ENCODE results near the gene UBA52. TPM values are rescaled to one million over a fixed set of nuclear protein-coding genes. Genes with fewer than 3 reads are reported as not detected.
A peak's percentile ranks its signal among the peaks of the same experiment; 100 is the strongest.

Gene UBA52
- total RNA-seq, 1 donor = 1,795 TPM

DNA sequence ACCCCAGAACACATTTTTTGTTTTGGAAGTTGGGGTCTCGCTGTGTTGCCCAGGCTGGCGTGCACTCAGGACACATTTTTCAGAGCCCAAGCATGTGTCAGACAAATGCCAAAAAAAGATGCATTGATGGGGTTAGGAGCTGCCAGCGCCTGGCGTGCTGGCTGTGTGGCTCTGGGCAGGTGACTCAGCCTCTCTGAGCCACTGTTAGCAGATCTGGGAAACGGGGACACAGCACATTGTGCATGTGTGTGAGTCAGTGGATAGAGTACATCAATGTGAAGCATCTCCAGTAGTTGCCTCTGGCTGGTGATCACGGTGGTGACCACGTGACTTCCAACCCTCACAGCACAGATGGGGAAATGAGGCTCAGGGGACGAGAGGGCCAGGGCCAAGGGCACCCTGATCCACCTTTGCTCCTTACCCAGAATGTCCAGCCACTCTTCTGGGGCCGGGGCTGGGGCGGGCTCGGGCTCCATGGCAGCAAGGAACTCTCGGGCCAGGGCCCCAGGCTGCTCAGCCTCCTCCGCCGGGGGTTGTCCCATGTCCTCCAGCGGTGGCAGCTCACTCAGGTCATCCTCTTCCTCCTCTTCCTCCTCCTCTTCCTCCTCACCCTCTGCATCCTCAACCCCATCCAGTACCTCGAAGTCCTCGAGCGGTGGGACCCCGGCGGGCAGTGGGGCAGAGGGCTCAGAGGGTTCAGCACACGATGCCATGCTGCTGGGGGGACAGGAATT is 30.2 kb upstream of the UBA52 start:
- Histone ChIP-seq H3K27me3 (ENCODE audit: insufficient read depth, low read length) (no peaks in the 10 kb centered on the region), H3K4me3 (ENCODE audit: low read length) (no peak overlapping the region), H3K9me3 (ENCODE audit: low read depth, low read length) (no peaks in the 10 kb centered on the region), H3K4me1 (ENCODE audit: insufficient read depth, low read length) (peaks cover 25% of the 10 kb centered on the region)

DNA sequence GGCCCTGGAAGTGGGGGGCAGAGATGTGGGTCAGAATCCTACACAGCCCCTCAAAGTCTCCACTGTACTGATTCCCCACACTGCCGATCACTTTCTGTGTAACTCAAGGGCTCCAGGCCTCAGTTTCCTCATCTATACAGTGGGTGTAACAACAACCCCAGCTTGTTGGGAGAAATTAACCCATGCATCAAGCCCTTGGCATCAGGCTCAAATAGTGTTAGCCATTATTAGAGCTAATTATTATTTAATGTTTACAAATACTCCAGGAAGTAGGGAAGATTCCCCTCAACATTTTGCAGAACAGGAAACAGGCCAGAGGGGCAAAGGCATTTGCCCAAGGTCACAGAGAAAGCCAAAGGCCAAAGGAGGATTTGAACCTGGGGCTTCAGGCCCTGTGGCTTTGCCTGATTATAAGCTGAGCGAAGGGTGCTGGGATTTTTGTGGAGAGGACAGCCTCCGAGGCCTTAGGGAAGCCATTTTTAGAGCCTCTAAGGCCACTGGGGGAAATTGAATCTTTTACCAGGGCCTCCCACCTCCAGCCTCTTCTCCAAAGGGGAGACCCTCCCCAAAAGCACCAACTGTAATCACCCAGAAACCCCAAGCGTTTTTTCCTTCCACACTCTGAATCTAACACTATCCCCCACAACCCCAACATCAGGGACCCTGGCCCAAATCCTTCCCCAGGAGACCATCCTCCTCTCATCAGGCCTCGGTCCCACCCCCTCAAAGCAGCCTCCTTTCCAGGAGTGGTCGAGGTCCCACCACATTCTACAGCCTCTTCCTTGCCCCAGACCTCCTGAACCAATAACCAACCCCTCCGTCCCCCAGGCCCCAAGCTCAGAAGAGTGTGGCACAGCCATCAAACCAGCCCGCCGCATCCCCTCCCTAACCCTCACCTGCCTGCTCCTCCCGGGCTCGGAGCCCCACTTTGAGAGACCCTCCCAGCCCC is 29.4 kb upstream of the UBA52 start:
- peaks cover 25% of the 10 kb centered on the region for H3K4me1 ChIP-seq (ENCODE audit: insufficient read depth, low read length)
- peak overlapping the region; percentile 32 for H3K4me3 ChIP-seq (ENCODE audit: low read length)
- H3K27me3 ChIP-seq (ENCODE audit: insufficient read depth, low read length) = no peaks in the 10 kb centered on the region
- no peaks in the 10 kb centered on the region for H3K9me3 ChIP-seq (ENCODE audit: low read depth, low read length)

DNA sequence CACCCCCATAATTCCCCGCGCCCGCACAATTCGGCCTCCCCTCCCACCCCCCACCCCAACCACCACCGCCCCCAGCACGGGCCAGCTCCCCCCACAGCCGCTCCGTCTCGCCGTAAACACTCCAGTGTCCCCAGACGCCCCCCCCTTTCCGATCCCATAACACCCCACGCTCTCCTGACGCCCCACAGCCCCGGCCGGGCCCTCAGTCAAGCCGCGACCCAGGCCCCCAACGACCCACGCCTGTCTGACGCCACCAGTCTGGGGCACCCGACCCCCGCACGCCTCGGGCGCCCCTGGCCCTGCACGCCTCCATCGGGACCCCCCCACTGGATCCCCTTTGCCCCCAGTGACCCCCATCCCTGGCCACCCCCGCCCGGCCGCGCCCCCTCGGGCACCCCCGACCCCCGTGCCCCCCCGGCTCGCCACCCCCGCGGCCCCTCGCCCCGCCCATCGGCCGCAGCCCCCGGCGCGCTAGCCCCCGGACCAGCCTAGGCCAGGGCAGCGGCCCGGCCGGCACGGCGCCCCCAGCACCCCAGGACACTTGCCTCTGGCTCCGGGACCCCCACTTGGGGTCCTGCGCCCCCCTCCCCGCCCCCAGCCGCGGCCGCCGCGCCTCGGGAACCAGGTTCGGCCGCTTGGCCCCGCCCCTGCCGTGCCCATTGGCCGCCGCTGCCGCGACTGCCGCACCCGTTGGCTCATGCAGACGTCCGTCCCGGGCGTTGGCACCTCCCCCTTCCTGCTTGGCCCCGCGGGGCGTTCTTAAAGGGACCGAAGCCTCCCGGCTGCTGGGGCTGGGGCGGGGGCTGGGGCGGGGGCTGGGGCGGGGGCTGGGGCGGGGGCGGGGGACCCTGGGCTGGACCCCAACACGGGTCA is 28.5 kb upstream of the UBA52 start, which contains the start of gene FKBP8:
Gene FKBP8 (minus strand): TSS at position 633 of the 873 bp plus-strand sequence. CDS start 1,603 bp downstream, outside the sequence.
- H3K9me3 ChIP-seq (ENCODE audit: low read depth, low read length) = no peaks in the 10 kb centered on the region
- H3K27me3 ChIP-seq (ENCODE audit: insufficient read depth, low read length) = no peaks in the 10 kb centered on the region
- peak within 1 kb of the TSS; percentile 41 for H3K4me3 ChIP-seq (ENCODE audit: low read length)
- H3K4me1 ChIP-seq (ENCODE audit: insufficient read depth, low read length) = peaks cover 25% of the 10 kb centered on the region

DNA sequence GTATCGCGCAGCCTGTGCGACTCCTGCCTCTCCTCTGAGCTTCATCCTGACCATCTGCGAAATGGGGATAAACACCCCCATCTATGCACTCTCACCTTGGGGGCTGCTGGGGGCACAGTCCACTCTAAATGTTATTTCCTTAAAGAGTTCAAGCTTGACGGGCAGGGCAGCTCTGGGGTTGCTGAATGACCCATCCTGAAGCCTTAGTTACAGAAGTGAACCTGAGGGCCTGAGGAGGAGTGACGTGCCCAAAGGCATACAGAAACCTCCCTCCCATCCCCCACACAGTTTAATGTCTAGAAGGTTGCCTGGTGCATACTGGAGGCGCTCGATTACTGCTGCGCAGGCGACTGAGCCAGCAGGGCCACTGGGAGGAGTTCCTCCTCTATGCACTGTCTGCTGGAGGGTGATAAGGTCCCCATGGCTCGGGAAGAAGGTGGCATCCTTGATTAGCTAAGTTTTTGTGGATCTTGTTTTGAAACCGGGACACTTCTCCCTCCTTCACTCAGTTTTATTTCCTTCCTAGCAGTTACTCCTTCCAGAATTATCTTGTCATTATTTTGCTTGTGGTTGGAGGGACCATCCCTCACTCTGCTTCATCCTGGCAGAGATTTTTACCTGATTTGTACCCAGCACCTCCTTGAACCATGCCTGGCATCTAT is 27.7 kb upstream of the UBA52 start:
- H3K9me3 ChIP-seq (ENCODE audit: low read depth, low read length) = no peaks in the 10 kb centered on the region
- no peaks in the 10 kb centered on the region for H3K27me3 ChIP-seq (ENCODE audit: insufficient read depth, low read length)
- H3K4me3 ChIP-seq (ENCODE audit: low read length) = peak overlapping the region; percentile 41
- peaks cover 25% of the 10 kb centered on the region for H3K4me1 ChIP-seq (ENCODE audit: insufficient read depth, low read length)

DNA sequence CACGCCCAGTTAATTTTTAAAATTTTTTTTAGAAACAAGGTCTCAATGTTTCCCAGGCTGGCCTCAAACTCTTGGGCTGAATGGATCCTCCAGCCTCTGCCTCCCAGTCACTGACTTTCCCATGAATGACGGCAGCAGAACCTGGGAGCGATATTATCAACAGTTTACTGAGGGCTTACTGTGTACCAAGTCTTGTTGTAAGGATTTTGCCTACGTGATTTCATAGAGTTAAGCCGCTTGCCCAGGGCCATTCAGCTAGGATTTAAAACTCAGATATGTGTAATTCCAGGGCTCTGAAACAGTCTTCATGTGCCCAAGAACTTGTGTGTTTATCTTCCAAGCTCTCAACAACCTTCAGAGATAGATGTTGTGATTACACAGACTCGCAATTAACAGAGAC is 20.0 kb upstream of the UBA52 start:
- no peaks in the 10 kb centered on the region for H3K9me3 ChIP-seq (ENCODE audit: low read depth, low read length)

GRCh38 chr19:18557411-18558201 is 14.1 kb upstream of the UBA52 start, which contains the start of gene KXD1:
KXD1 (plus strand) TSS chr19:18557870; CDS start chr19:18562057, 4,187 bp downstream.
- Histone ChIP-seq H3K9me3 (ENCODE audit: low read depth, low read length) (no peaks in the 10 kb centered on the region), H3K4me1 (ENCODE audit: insufficient read depth, low read length) (peaks cover 18% of the 10 kb centered on the region), H3K4me3 (ENCODE audit: low read length) (peak within 1 kb of the TSS; percentile 95), H3K27me3 (ENCODE audit: insufficient read depth, low read length) (no peaks in the 10 kb centered on the region)

More for the DNA sequence above, 20.0 kb upstream of the UBA52 start:
- Histone ChIP-seq H3K27me3 (ENCODE audit: insufficient read depth, low read length) (no peaks in the 10 kb centered on the region), H3K4me1 (ENCODE audit: insufficient read depth, low read length) (no peaks in the 10 kb centered on the region), H3K4me3 (ENCODE audit: low read length) (no peak overlapping the region)

DNA sequence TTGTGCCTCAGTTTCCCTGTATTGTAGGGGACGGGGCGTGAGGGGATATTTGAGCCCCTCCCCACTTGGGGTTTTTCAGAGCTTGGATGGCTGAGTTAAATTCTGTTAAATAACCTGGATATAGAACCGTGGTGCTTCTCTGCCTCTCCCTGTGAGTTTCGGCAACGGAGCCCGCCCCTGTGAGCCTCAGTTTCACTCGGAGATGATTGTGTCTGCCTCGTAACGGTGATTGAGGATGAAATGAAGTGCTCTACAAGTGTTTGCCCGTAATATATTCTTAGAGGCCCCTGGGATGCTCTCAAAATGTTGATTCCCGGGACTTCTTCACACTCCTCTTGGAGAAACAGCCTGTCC is 13.5 kb upstream of the UBA52 start:
- Histone ChIP-seq H3K27me3 (ENCODE audit: insufficient read depth, low read length) (no peaks in the 10 kb centered on the region), H3K4me3 (ENCODE audit: low read length) (peak overlapping the region; percentile 95), H3K4me1 (ENCODE audit: insufficient read depth, low read length) (peaks cover 18% of the 10 kb centered on the region), H3K9me3 (ENCODE audit: low read depth, low read length) (no peaks in the 10 kb centered on the region)

DNA sequence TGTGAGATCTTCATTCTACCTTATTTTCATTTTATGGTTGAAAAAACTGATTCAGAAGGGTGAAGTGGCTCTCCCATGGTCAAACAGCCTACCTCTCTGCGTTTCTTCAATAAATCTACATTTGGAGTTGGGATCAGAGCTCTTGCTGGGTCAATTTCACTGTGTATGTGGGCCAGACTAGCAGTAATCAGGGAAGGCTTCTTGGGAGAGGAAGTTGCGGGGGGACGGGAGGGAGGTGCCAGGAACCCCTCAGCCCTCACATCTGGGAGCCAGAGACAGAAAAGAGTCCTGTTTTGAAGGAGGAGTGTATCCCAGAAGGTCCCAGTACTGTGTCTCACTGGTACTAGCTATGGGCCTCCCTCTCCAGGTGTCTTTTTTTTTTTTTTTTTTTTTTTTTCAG is 13.1 kb upstream of the UBA52 start:
- Histone ChIP-seq H3K4me3 (ENCODE audit: low read length) (peak overlapping the region; percentile 95), H3K4me1 (ENCODE audit: insufficient read depth, low read length) (peaks cover 18% of the 10 kb centered on the region), H3K9me3 (ENCODE audit: low read depth, low read length) (no peaks in the 10 kb centered on the region), H3K27me3 (ENCODE audit: insufficient read depth, low read length) (no peaks in the 10 kb centered on the region)

DNA sequence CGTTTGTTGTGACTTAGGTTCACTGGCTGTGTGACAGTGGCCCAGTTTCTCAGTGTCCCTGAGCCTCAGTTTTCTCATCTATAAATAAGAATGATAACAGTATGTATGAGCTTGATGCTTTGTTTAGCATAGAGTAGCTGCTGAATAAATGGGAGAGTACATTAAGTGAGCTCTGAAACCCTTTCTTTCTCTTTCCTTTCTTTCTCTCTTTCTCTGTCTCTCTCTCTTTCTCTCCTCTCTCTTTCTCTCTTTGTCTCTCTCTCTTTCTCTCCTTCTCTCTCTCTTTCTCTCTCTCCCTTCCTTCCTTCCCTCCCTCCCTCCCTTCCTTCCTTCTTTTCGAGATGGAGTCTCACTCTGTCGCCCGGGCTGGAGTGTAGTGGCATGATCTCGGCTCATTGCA is 12.0 kb upstream of the UBA52 start:
- Histone ChIP-seq H3K4me1 (ENCODE audit: insufficient read depth, low read length) (peaks cover 18% of the 10 kb centered on the region), H3K4me3 (ENCODE audit: low read length) (no peak overlapping the region), H3K9me3 (ENCODE audit: low read depth, low read length) (no peaks in the 10 kb centered on the region), H3K27me3 (ENCODE audit: insufficient read depth, low read length) (no peaks in the 10 kb centered on the region)

- Histone ChIP-seq H3K4me3 (ENCODE audit: low read length) (no peak overlapping the region), H3K9me3 (ENCODE audit: low read depth, low read length) (no peaks in the 10 kb centered on the region), H3K4me1 (ENCODE audit: insufficient read depth, low read length) (peaks cover 18% of the 10 kb centered on the region), H3K27me3 (ENCODE audit: insufficient read depth, low read length) (no peaks in the 10 kb centered on the region)
Measured at GRCh38 chr19:18562086-18562485, 9.6 kb upstream of the UBA52 start.

- H3K9me3 ChIP-seq (ENCODE audit: low read depth, low read length) = no peaks in the 10 kb centered on the region
- no peak overlapping the region for H3K4me3 ChIP-seq (ENCODE audit: low read length)
- no peaks in the 10 kb centered on the region for H3K27me3 ChIP-seq (ENCODE audit: insufficient read depth, low read length)
- peaks cover 7% of the 10 kb centered on the region for H3K4me1 ChIP-seq (ENCODE audit: insufficient read depth, low read length)
Measured at GRCh38 chr19:18566953-18567352, 4.7 kb upstream of the UBA52 start.

DNA sequence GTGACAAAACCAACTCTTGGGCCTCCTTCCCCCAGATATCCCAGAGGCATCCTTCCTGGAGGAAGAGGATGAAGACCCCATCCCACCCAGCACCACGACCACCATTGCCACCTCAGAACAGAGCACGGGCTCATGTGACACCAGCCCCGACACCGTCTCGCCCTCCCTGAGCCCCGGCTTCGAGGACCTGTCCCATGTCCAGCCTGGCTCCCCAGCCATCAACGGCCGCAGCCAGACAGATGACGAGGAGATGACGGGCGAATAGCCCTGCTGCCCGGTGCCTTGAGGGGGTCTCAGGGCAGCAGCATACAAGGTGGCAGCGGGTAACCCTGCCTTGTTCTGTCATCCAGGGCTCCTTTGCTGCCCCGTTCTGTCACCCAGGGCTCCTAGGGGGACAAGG is 3.3 kb upstream of the UBA52 start:
- H3K4me1 ChIP-seq (ENCODE audit: insufficient read depth, low read length) = peaks cover 21% of the 10 kb centered on the region
- no peak overlapping the region for H3K4me3 ChIP-seq (ENCODE audit: low read length)
- no peaks in the 10 kb centered on the region for H3K9me3 ChIP-seq (ENCODE audit: low read depth, low read length)
- no peaks in the 10 kb centered on the region for H3K27me3 ChIP-seq (ENCODE audit: insufficient read depth, low read length)

DNA sequence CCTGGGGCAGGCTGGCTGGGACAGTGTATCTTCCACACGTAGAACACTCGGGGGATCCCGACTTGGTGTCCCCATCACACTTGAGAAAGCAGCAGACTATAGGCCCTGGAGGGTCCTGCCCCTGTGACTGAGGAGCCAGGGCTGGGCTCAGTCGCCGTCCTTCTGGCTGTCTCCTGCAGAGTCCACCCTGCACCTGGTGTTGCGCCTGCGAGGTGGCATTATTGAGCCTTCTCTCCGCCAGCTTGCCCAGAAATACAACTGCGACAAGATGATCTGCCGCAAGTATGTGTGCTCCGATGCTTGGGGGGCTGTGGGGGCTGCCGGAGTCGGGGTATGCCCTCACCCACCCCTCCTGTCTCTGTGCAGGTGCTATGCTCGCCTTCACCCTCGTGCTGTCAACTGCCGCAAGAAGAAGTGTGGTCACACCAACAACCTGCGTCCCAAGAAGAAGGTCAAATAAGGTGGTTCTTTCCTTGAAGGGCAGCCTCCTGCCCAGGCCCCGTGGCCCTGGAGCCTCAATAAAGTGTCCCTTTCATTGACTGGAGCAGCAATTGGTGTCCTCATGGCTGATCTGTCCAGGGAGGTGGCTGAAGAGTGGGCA is 3.1 kb downstream of the UBA52 start:
- H3K9me3 ChIP-seq (ENCODE audit: low read depth, low read length) = no peaks in the 10 kb centered on the region
- H3K27me3 ChIP-seq (ENCODE audit: insufficient read depth, low read length) = no peaks in the 10 kb centered on the region
- no peak overlapping the region for H3K4me3 ChIP-seq (ENCODE audit: low read length)
- peaks cover 25% of the 10 kb centered on the region for H3K4me1 ChIP-seq (ENCODE audit: insufficient read depth, low read length)
